ENCODE results near the gene ZBP1.

Gene ZBP1

GRCh38 chr20:57568088-57568896 lies 51.9 kb downstream of the ZBP1 start:
- no peak for DNase-seq

DNA sequence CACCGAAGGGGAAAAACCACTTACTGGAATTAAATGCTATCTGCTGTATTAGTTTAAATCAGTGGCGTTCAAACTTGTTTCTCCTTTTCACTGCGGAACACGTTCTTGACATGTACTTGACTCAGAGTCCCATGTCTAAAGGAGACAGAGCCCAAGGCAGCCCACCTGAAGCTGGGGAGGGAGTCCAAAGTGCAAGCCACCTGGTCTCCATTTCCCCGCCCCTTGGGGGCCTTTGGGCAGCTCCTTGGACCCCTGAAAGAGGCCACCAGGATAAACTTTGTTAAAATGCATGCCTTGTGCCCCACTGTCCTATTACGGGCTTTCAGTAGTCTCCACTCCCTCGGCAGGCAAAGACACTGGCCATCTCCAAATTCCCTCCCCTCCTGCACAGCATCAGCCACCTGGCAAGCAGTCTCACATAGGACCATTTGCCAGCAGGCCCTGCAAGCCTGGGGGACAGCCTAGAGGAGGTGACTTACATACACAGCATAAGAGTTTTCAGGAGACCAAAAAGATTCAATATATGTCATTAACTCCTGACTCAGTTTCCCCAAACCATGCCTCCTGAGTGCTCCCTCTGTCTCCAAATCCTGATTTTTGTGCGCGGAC lies 52.7 kb downstream of the ZBP1 start:
- no peak for DNase-seq

- no peak for DNase-seq
Observed at GRCh38 chr20:57566803-57567459, 53.3 kb downstream of the ZBP1 start.

DNA sequence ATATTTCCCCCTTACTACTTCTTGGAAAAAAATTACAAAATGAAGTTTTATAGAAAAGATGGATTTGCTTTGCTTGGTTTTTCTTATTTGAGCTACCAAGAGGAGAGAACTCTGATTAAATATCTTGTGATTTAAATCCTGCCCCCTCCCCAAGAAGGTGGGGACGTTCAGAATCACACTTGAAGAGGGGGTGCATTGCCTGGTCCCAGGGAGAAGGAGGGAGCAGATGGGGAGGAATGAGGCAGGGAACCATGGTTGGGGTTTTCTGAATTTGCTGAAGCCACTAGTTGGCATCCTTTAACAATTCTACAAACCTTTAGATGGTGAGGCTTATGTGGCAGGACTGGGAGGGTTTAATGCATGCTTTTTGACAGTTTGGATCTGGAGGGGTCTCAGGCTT lies 53.8 kb downstream of the ZBP1 start:
- DNase-seq, result no peak

- no peak for DNase-seq
Observed at GRCh38 chr20:57564951-57565642, 55.1 kb downstream of the ZBP1 start.

GRCh38 chr20:57564180-57564802 lies 55.9 kb downstream of the ZBP1 start:
- no peak for DNase-seq

DNA sequence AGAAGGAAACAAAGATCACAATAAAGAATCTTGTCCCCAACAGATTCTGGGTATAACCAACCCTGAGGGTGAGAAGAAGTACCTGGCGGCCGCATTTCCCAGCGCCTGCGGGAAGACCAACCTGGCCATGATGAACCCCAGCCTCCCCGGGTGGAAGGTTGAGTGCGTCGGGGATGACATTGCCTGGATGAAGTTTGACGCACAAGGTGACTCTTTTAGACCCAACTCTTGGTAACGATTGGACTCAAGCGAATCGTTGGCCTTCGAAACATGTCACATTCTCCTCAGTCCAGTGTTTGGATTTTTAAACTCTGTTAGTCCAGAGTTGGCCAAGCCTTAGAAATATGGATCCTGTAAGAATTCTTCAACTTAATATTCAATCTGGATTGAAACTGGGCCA lies 56.7 kb downstream of the ZBP1 start:
- DNase-seq, result no peak

- no peak for DNase-seq
Observed at GRCh38 chr20:57562541-57563465, 57.4 kb downstream of the ZBP1 start.

GRCh38 chr20:57561356-57562279 lies 58.6 kb downstream of the ZBP1 start:
- DNase-seq, result no peak

GRCh38 chr20:57560554-57561355 lies 59.5 kb downstream of the ZBP1 start, which contains the start of gene PCK1:
PCK1 (plus strand) TSS chr20:57561110; CDS start chr20:57561412, 302 bp downstream.
- DNase-seq, result no peak

DNA sequence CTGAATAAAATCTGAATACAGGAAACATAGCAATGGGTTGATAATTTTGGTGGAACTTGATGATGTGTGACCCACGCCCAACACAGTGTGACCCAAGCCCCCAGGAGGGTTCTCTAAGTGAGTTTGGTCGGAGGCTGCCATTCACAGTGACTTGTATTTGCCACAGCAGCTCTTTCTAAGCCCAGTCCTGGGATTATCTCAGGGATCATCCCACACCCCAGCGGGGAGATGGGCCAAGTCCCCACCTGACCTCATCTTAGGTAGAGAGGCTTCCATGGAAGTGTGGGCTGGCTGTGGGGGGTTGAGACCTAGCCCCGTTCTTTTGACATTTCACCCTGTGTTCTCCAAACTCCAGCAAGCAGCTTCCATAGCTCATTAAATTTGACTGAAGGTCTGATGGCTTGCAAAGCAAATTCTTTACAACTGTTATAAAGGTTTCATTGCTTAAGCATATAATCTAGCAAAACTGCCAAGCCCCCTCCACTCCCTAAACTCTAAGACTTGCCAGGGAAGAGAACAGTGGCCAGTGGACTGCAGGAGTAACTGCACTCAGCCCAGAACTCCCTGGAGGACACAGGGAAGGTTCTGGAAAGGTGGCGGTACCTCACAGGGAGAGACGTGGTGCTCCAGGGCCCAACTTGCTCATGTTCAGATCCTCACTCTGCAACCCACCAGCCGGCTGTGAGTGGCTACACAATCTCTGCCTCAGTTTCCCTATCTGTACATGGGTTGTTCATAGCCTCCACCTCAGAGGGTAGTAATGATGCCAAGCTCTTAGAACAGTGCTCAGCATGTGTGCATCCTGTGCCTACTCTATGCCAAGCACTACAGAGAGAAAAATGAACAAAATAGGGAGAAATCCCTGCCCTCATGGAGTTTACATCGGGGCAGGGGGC lies 60.3 kb downstream of the ZBP1 start:
- DNase-seq, result no peak

GRCh38 chr20:57559289-57559634 lies 61.0 kb downstream of the ZBP1 start:
- no peak for DNase-seq

DNA sequence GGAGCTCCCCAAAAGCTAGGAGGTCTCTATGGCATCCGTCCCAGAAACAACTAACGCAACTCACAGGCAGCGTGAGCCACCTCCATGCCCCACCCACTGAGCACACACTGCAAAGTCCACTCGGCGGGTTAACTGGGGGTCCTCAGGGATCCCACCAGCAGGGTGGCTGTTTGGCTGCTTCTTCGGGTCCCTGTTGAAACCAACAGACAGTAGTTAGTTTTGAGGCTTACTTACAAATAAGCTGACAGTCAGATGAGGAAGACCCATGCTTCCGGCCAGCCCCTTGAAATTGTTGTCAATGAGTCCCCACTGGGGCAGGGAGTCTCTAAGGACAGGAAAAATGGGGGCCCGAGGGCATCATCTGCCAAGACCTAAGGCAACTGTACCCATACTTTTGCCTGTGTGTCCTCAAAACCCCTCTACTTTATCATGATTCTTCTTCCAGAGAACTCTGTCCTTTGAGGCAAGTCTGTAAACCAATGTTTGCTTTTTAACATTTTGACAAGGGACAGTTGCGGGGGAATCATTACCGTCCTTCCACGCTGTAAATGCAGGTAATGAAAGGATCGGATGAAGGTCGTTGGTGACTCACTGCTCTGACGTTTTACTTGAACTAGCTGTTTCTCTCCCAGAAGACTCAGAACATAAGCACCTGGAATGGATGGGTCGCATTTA lies 61.5 kb downstream of the ZBP1 start:
- DNase-seq, result no peak

- DNase-seq, result no peak
Observed at GRCh38 chr20:57557926-57558613, 62.2 kb downstream of the ZBP1 start.

- no peak for DNase-seq
Observed at GRCh38 chr20:57556980-57557274, 63.3 kb downstream of the ZBP1 start.

DNA sequence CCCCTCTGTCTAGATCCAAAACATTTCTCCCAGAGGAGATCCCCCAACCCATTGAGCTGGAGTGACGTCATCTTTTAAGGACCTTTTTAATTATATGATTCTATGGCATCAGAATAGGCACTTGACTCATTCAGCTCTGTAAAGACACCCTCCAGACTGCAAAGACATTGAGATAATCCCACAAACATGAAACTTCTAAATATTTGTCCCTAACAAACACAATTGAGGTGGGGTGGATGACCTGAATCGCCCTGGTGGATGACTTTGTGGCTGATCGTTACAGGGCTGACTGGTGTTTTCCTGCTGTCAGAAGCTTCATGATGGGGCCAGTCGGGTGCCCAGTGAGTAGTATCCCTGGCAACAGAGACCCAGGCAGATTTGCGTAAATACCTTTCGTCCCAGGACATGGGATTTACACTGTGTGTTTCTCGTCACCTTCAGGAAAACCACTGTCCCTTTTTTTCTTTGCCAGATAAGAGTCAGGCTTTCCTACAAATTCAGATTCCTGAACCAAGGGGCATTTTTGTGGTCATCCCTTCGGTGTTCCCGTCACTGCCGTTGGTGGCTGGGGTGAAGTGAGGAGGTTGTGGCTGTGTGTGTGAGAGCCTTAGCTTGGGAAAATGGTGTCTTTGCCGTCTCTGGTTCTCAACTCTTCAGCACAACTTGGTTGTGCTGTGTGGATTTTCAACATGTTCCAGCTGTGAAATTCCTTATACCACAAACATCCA lies 64.6 kb downstream of the ZBP1 start:
- DNase-seq, result no peak

Measured in NCI-H226 (cell line).